Neuronal stem cell (in vitro differentiated cells): ENCODE measurements around the gene ABI2.

Experiments
- DNase-seq: peaks from one replicate; pipeline ENCODE4 v3.0.0-alpha.2; 2013; ENCODE audit warnings: low spot score
- H2AFZ ChIP-seq: one replicate; pipeline ENCODE4 v1.6.1; 2013; ENCODE audit warnings: mild to moderate bottlenecking, low read length, inconsistent platforms
- H2AK5ac ChIP-seq: 2 replicates; pipeline ENCODE4 v1.6.1; 2013; ENCODE audit warnings: low read depth, mild to moderate bottlenecking, inconsistent platforms, low read length, moderate library complexity, mixed read lengths
- H2BK120ac ChIP-seq: 2 replicates; pipeline ENCODE4 v1.6.1; 2013; ENCODE audit warnings: low read depth, mild to moderate bottlenecking, inconsistent platforms, low read length, moderate library complexity, mixed read lengths
- H2BK12ac ChIP-seq: one replicate; pipeline ENCODE4 v1.6.1; 2013; ENCODE audit warnings: low read length, inconsistent platforms
- H2BK15ac ChIP-seq: 2 replicates; pipeline ENCODE4 v1.6.1; 2013; ENCODE audit warnings: mild to moderate bottlenecking, low read length, inconsistent platforms, mixed read lengths
- H2BK5ac ChIP-seq: one replicate; pipeline ENCODE4 v1.6.1; 2013; ENCODE audit warnings: inconsistent platforms, mild to moderate bottlenecking, low read length, moderate library complexity
- H3K14ac ChIP-seq: one replicate; pipeline ENCODE4 v1.6.1; 2013; ENCODE audit warnings: low read length, inconsistent platforms
- H3K18ac ChIP-seq: 2 replicates; pipeline ENCODE4 v1.6.1; 2013; ENCODE audit warnings: low read length, inconsistent platforms
- H3K23ac ChIP-seq: 2 replicates; pipeline ENCODE4 v1.6.1; 2013; ENCODE audit warnings: low read depth, mild to moderate bottlenecking, mixed read lengths, low read length, inconsistent platforms; ENCODE audit not compliant: poor library complexity
- H3K27ac ChIP-seq: replicated peaks from 3 replicates; pipeline ENCODE4 v1.5.1; 2013; ENCODE audit warnings: low read length, inconsistent platforms
- H3K27me3 ChIP-seq, 3 experiments: 2 replicates each; pipeline ENCODE4 v1.6.1; 2013; ENCODE audit warnings: low read length in 3 of 3, mild to moderate bottlenecking in 2 of 3, inconsistent platforms in 1 of 3, low read depth in 1 of 3, mixed read lengths in 1 of 3, moderate library complexity in 1 of 3; ENCODE audit not compliant: control insufficient read depth in 3 of 3, insufficient read depth in 3 of 3
- H3K36me3 ChIP-seq, 2 donors: replicated peaks in 1 of 2; 2 replicates each; pipeline ENCODE4 v1.6.1; 2013; ENCODE audit warnings: low read length in 2 of 2; ENCODE audit not compliant: control insufficient read depth in 2 of 2, insufficient read depth in 2 of 2
- H3K4ac ChIP-seq: 2 replicates; pipeline ENCODE4 v1.6.1; 2013; ENCODE audit warnings: inconsistent platforms, mild to moderate bottlenecking, low read length, moderate library complexity
- H3K4me1 ChIP-seq, 2 donors: 1 replicate in 1 of 2; 2 replicates in 1 of 2; pipeline ENCODE4 v1.6.1; 2013; ENCODE audit warnings: low read length in 2 of 2, low read depth in 1 of 2; ENCODE audit not compliant: control insufficient read depth in 2 of 2, insufficient read depth in 1 of 2
- H3K4me2 ChIP-seq: one replicate; pipeline ENCODE4 v1.6.1; 2013; ENCODE audit warnings: mild to moderate bottlenecking, low read length, inconsistent platforms; ENCODE audit not compliant: insufficient read depth, poor library complexity, severe bottlenecking
- H3K4me3 ChIP-seq, 2 donors: 2 replicates each; pipeline ENCODE4 v1.5.1; 2013; ENCODE audit warnings: low read length in 2 of 2, mild to moderate bottlenecking in 2 of 2, inconsistent platforms in 1 of 2, moderate library complexity in 1 of 2
- H3K79me1 ChIP-seq: one replicate; pipeline ENCODE4 v1.6.1; 2013; ENCODE audit warnings: low read depth, mild to moderate bottlenecking, inconsistent platforms, low read length, moderate library complexity
- H3K9ac ChIP-seq: one replicate; pipeline ENCODE4 v1.6.1; 2013; ENCODE audit warnings: mild to moderate bottlenecking, low read depth, low read length, inconsistent platforms; ENCODE audit not compliant: poor library complexity
- H3K9me3 ChIP-seq, 2 donors: replicated peaks in 1 of 2; 2 replicates each; pipeline versions ENCODE3 to v1.6.1; 2013; ENCODE audit warnings: low read length in 2 of 2, mild to moderate bottlenecking in 2 of 2, inconsistent platforms in 1 of 2, low read depth in 1 of 2, mixed read lengths in 1 of 2, moderate library complexity in 1 of 2; ENCODE audit not compliant: control insufficient read depth in 2 of 2, insufficient read depth in 1 of 2
- H4K8ac ChIP-seq: one replicate; pipeline ENCODE4 v1.6.1; 2013; ENCODE audit warnings: low read depth, mild to moderate bottlenecking, inconsistent platforms, low read length, moderate library complexity
- H4K91ac ChIP-seq: one replicate; pipeline ENCODE4 v1.6.1; 2013; ENCODE audit warnings: low read length, low read depth, mild to moderate bottlenecking, inconsistent platforms; ENCODE audit not compliant: poor library complexity
- WGBS, 2 donors: extraction: QIAGEN DNeasy Blood & Tissue Kit; methylation state at CpG; one replicate each; pipeline ENCODE4 v1.1.7; 2013; ENCODE audit warnings: missing lambda C conversion rate in 2 of 2, mixed read lengths in 1 of 2; ENCODE audit not compliant: insufficient read length in 2 of 2, insufficient replicate concordance in 1 of 2; ENCODE audit errors: extremely low coverage in 2 of 2; 5-methylcytosine and 5-hydroxymethylcytosine counted together

ABI2 gene

GRCh38 chr2:203446071-203446481 lies 117.9 kb downstream of the ABI2 start:
- H2BK120ac ChIP-seq = no peak overlapping the region
- no peak overlapping the region for H3K14ac ChIP-seq
- H3K4me2 ChIP-seq = no peak overlapping the region
- no peak overlapping the region for H2BK15ac ChIP-seq
- no peak overlapping the region for H3K23ac ChIP-seq
- WGBS, 2 donors = no CpG with 5 or more reads among the region's 3 CpGs
- no peak for DNase-seq
- H3K4me3 ChIP-seq = no peak overlapping the region
- H3K18ac ChIP-seq = no peak overlapping the region
- no peaks in the 10 kb centered on the region for H3K27me3 ChIP-seq
- H3K27ac ChIP-seq = no peak overlapping the region
- H2BK12ac ChIP-seq = no peak overlapping the region
- no peak overlapping the region for H2AK5ac ChIP-seq
- no peak overlapping the region for H4K8ac ChIP-seq
- peaks cover 13 to 86% of the 10 kb centered on the region in 2 donors for H3K36me3 ChIP-seq
- no peak overlapping the region for H2AFZ ChIP-seq
- no peak overlapping the region for H3K4ac ChIP-seq
- no peaks in the 10 kb centered on the region for H3K79me1 ChIP-seq
- no peaks in the 10 kb centered on the region for H3K9me3 ChIP-seq
- no peak overlapping the region for H3K9ac ChIP-seq
- H2BK5ac ChIP-seq = no peak overlapping the region
- H3K4me1 ChIP-seq = no peaks in the 10 kb centered on the region
- no peak overlapping the region for H4K91ac ChIP-seq

GRCh38 chr2:203446780-203447179 lies 118.6 kb downstream of the ABI2 start:
- Histone ChIP-seq H2AFZ (no peak overlapping the region), H3K4me1 (no peaks in the 10 kb centered on the region), H3K4me2 (no peak overlapping the region), H2BK5ac (no peak overlapping the region), H3K9ac (no peak overlapping the region), H3K79me1 (no peaks in the 10 kb centered on the region), H2BK12ac (no peak overlapping the region), H3K27me3 (no peaks in the 10 kb centered on the region), H3K18ac (no peak overlapping the region), H3K9me3 (no peaks in the 10 kb centered on the region), H3K36me3 (peaks cover 10 to 87% of the 10 kb centered on the region in 2 donors), H2BK120ac (no peak overlapping the region), H4K91ac (no peak overlapping the region), H2AK5ac (no peak overlapping the region), H3K14ac (no peak overlapping the region), H3K27ac (no peak overlapping the region), H3K4me3 (no peak overlapping the region), H4K8ac (no peak overlapping the region), H3K23ac (no peak overlapping the region), H2BK15ac (no peak overlapping the region), H3K4ac (no peak overlapping the region)
- WGBS, 2 donors = no CpG with 5 or more reads among the region's 3 CpGs
- DNase-seq = no peak

- H4K91ac ChIP-seq = no peak overlapping the region
- no CpG with 5 or more reads among the region's 3 CpGs for WGBS, 2 donors
Observed at GRCh38 chr2:203450561-203450960, 122.4 kb downstream of the ABI2 start.

GRCh38 chr2:203451011-203451410 lies 122.8 kb downstream of the ABI2 start:
- Histone ChIP-seq H3K4ac (no peak overlapping the region), H3K27me3 (no peaks in the 10 kb centered on the region), H3K36me3 (peaks cover 11 to 90% of the 10 kb centered on the region in 2 donors), H3K14ac (no peak overlapping the region), H2BK12ac (no peak overlapping the region), H3K18ac (no peak overlapping the region), H2BK120ac (no peak overlapping the region), H2BK15ac (no peak overlapping the region), H4K8ac (no peak overlapping the region), H3K9me3 (no peaks in the 10 kb centered on the region), H3K23ac (no peak overlapping the region), H3K9ac (no peak overlapping the region), H3K27ac (no peak overlapping the region), H4K91ac (no peak overlapping the region), H3K4me1 (no peaks in the 10 kb centered on the region), H2AK5ac (no peak overlapping the region), H2BK5ac (no peak overlapping the region), H2AFZ (no peak overlapping the region), H3K4me2 (no peak overlapping the region), H3K79me1 (no peaks in the 10 kb centered on the region), H3K4me3 (no peak overlapping the region)
- no CpG with 5 or more reads among the region's 2 CpGs for WGBS, 2 donors
- no peak for DNase-seq

More at GRCh38 chr2:203450561-203450960, 122.4 kb downstream of the ABI2 start:
- no peak overlapping the region for H2BK12ac ChIP-seq
- H3K14ac ChIP-seq = no peak overlapping the region
- H2BK5ac ChIP-seq = no peak overlapping the region
- no peaks in the 10 kb centered on the region for H3K4me1 ChIP-seq
- no peaks in the 10 kb centered on the region for H3K79me1 ChIP-seq
- DNase-seq = no peak
- no peak overlapping the region for H3K9ac ChIP-seq
- H3K4ac ChIP-seq = no peak overlapping the region
- no peak overlapping the region for H2AK5ac ChIP-seq
- no peak overlapping the region for H3K4me3 ChIP-seq
- H3K4me2 ChIP-seq = no peak overlapping the region
- H3K27ac ChIP-seq = no peak overlapping the region
- peaks cover 12 to 89% of the 10 kb centered on the region in 2 donors for H3K36me3 ChIP-seq
- no peaks in the 10 kb centered on the region for H3K27me3 ChIP-seq
- no peak overlapping the region for H3K18ac ChIP-seq
- no peak overlapping the region for H2BK120ac ChIP-seq
- no peak overlapping the region for H2BK15ac ChIP-seq
- no peak overlapping the region for H4K8ac ChIP-seq
- H3K23ac ChIP-seq = no peak overlapping the region
- no peaks in the 10 kb centered on the region for H3K9me3 ChIP-seq
- H2AFZ ChIP-seq = no peak overlapping the region
